Measurements from ENCODE around the gene SHLD2. TPM values are rescaled to one million over a fixed set of nuclear protein-coding genes. Genes with fewer than 3 reads are reported as not detected.

SHLD2 gene
- 20.1 TPM for polyA plus RNA-seq (2013, experiment 1 of 2)
- 20.0 TPM for polyA plus RNA-seq (2013, experiment 2 of 2)

DNA sequence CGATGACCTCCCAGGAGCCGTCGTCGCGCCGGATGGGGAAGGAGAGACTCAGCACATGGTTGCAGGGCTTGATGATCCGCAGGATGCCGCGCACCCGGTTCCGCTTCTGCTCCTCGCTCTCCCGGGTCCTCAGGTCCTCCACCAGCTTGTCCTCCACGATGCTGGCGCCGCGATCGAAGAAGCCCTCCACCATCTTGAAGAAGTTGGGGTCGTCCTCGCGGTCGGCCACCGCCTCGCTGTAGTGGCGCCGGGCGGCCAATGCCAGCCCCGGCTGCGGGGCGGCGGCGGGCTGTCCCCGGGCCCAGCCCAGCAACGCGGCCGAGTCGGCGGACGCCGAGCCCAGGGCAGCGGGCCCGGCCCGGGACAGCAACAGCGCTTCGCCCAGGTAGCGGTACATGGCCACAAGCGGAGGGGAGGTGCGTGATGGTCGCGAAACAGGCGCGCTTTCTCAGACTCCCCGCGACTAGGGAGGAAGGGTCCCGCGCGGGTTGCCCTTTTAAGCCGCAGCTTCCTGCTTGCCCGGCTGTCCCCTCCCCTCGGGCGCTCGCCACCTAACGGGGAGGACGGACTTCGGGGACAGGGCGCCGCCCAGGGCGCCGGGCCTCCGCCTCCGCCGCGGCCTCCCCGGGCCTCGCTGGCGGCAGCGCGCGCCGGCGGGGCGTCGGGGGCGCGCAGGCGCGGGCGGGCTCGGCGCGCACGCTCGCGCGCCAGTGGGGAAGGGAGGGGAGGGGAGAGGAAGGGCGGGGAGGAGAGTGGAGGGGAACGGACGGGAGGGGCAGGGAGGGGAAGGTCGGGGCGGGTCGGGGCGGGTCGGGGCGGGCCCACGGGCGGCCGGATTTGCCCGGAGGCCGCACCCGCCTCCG, at the start of gene SHLD2, which contains the start of gene GLUD1:
Gene SHLD2, plus strand, starts transcription at position 834 of the 863 bp plus-strand sequence. CDS start 56,149 bp downstream, outside the sequence.
Gene GLUD1, minus strand, starts transcription at position 471 of the 863 bp plus-strand sequence. Its CDS starts 74 bp downstream, at position 397.
- Histone ChIP-seq H3K27ac (replicated peaks; ENCODE audit: low read length) (peak within 1 kb of the TSS; percentile 89), H3K4me1 (ENCODE audit: control insufficient read depth in 2 of 2, insufficient read depth in 1 of 2, low read depth in 1 of 2, low read length in 2 of 2) (peaks cover 0 to 20% of the 10 kb centered on the region in 2 donors), H2BK15ac (ENCODE audit: low read length) (peak within 1 kb of the TSS; percentile 94), H3K9me3 (replicated peaks in 1 of 2; ENCODE audit: control insufficient read depth in 2 of 2, insufficient read depth in 1 of 2, low read depth in 1 of 2, low read length in 2 of 2) (peaks cover 0 to 12% of the 10 kb centered on the region in 2 donors), H3K9ac (ENCODE audit: low read depth, low read length, poor library complexity) (peak within 1 kb of the TSS; percentile 98), H3K18ac (ENCODE audit: low read length) (peak within 1 kb of the TSS; percentile 97), H2AK5ac (ENCODE audit: low read depth, low read length) (peak within 1 kb of the TSS; percentile 63), H3K14ac (ENCODE audit: low read length) (peak within 1 kb of the TSS; percentile 84), H3K36me3 (replicated peaks in 1 of 2; ENCODE audit: control insufficient read depth in 2 of 2, insufficient read depth in 2 of 2, low read length in 2 of 2) (peaks cover 0 to 43% of the 10 kb centered on the region in 2 donors), H3K79me1 (ENCODE audit: low read depth, low read length) (no peaks in the 10 kb centered on the region), H2BK120ac (ENCODE audit: low read depth, low read length) (peak within 1 kb of the TSS; percentile 94), H3K27me3 (ENCODE audit: control insufficient read depth in 3 of 3, insufficient read depth in 3 of 3, low read depth in 1 of 3, low read length in 3 of 3) (no peaks in the 10 kb centered on the region), H3K4ac (ENCODE audit: low read length) (no peak within 1 kb of the TSS), H3K4me2 (ENCODE audit: insufficient read depth, low read length, poor library complexity, severe bottlenecking) (peak within 1 kb of the TSS; percentile 93), H2AFZ (ENCODE audit: low read length) (peak within 1 kb of the TSS; percentile 96), H4K91ac (ENCODE audit: low read depth, low read length, poor library complexity) (peak within 1 kb of the TSS; percentile 64), H3K23ac (ENCODE audit: low read depth, low read length, poor library complexity) (peak within 1 kb of the TSS; percentile 97), H3K4me3 (ENCODE audit: low read length in 2 of 2) (peak within 1 kb of the TSS; percentile 76 to 98), H2BK5ac (ENCODE audit: low read length) (peak within 1 kb of the TSS; percentile 90), H4K8ac (ENCODE audit: low read depth, low read length) (peak within 1 kb of the TSS; percentile 92), H2BK12ac (ENCODE audit: low read length) (peak within 1 kb of the TSS; percentile 75)
- no CpG with 5 or more reads among the region's 111 CpGs for WGBS, 2 donors (ENCODE audit: extremely low coverage in 2 of 2, insufficient read length in 2 of 2, insufficient replicate concordance in 1 of 2)
- peak; percentile 88 for DNase-seq (ENCODE audit: low spot score)

DNA sequence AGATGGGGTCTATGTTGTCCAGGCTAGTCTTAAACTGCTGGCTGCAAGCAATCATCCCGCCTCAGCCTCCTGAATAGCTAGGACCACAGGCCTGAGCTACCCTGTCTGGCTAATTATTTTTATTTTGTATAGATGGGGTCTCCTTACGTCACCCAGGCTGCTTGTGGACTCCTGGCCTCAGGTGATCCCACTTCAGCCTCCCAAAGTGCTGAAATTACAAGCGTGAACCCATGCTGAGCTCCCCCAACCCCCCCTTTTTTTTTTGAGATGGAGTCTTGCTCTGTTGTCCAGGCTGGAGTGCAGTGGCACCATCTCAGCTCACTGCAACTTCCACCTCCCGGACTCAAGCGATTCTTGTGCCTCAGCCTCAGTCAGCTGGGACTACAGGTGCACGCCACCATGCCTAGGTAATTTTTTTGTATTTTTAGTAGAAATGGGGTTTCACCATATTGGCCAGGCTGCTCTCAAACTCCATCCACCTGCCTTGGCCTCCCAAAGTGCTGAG, 49.5 kb upstream of the SHLD2 start:
- Histone ChIP-seq H2BK5ac (ENCODE audit: low read length) (no peak overlapping the region), H3K9ac (ENCODE audit: low read depth, low read length, poor library complexity) (no peak overlapping the region), H3K23ac (ENCODE audit: low read depth, low read length, poor library complexity) (no peak overlapping the region), H3K4me2 (ENCODE audit: insufficient read depth, low read length, poor library complexity, severe bottlenecking) (no peak overlapping the region), H3K18ac (ENCODE audit: low read length) (no peak overlapping the region), H4K91ac (ENCODE audit: low read depth, low read length, poor library complexity) (no peak overlapping the region), H2BK15ac (ENCODE audit: low read length) (no peak overlapping the region), H2AK5ac (ENCODE audit: low read depth, low read length) (no peak overlapping the region), H3K9me3 (replicated peaks in 1 of 2; ENCODE audit: control insufficient read depth in 2 of 2, insufficient read depth in 1 of 2, low read depth in 1 of 2, low read length in 2 of 2) (no peaks in the 10 kb centered on the region), H3K4me3 (ENCODE audit: low read length in 2 of 2) (no peak overlapping the region), H3K14ac (ENCODE audit: low read length) (no peak overlapping the region), H3K79me1 (ENCODE audit: low read depth, low read length) (no peaks in the 10 kb centered on the region), H2AFZ (ENCODE audit: low read length) (no peak overlapping the region), H3K27me3 (ENCODE audit: control insufficient read depth in 3 of 3, insufficient read depth in 3 of 3, low read depth in 1 of 3, low read length in 3 of 3) (no peaks in the 10 kb centered on the region), H3K36me3 (replicated peaks in 1 of 2; ENCODE audit: control insufficient read depth in 2 of 2, insufficient read depth in 2 of 2, low read length in 2 of 2) (peaks cover 2 to 44% of the 10 kb centered on the region in 2 donors), H3K4ac (ENCODE audit: low read length) (no peak overlapping the region), H4K8ac (ENCODE audit: low read depth, low read length) (no peak overlapping the region), H2BK120ac (ENCODE audit: low read depth, low read length) (no peak overlapping the region), H3K27ac (replicated peaks; ENCODE audit: low read length) (no peak overlapping the region), H3K4me1 (ENCODE audit: control insufficient read depth in 2 of 2, insufficient read depth in 1 of 2, low read depth in 1 of 2, low read length in 2 of 2) (no peaks in the 10 kb centered on the region), H2BK12ac (ENCODE audit: low read length) (no peak overlapping the region)
- no peak for DNase-seq (ENCODE audit: low spot score)
- WGBS, 2 donors (ENCODE audit: extremely low coverage in 2 of 2, insufficient read length in 2 of 2, insufficient replicate concordance in 1 of 2), result no CpG with 5 or more reads among the region's 6 CpGs

DNA sequence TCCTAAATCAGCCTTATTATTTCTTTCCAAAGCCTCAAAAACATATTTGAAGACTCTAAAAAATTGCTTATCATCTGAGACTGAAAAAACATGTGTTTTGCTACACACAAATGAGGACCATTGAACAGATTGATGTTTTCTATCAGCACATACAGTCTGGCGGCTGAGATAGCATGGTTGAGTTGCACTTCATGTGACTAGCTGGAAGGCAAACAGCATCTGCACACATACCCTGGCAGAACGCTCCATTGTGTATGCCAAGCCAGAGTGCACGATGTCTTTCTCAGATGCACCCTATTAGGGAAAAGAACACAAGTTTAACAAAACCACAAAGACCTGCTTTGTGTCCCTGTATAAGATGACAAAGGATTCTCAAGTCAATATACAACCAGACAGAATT, 41.9 kb upstream of the SHLD2 start:
- Histone ChIP-seq H2BK15ac (ENCODE audit: low read length) (no peak overlapping the region), H3K18ac (ENCODE audit: low read length) (no peak overlapping the region), H4K91ac (ENCODE audit: low read depth, low read length, poor library complexity) (no peak overlapping the region), H4K8ac (ENCODE audit: low read depth, low read length) (no peak overlapping the region), H2BK12ac (ENCODE audit: low read length) (no peak overlapping the region), H3K4me1 (ENCODE audit: control insufficient read depth in 2 of 2, insufficient read depth in 1 of 2, low read depth in 1 of 2, low read length in 2 of 2) (peaks cover 0 to 6% of the 10 kb centered on the region in 2 donors), H3K27me3 (ENCODE audit: control insufficient read depth in 3 of 3, insufficient read depth in 3 of 3, low read depth in 1 of 3, low read length in 3 of 3) (no peaks in the 10 kb centered on the region), H3K36me3 (replicated peaks in 1 of 2; ENCODE audit: control insufficient read depth in 2 of 2, insufficient read depth in 2 of 2, low read length in 2 of 2) (peaks cover 21 to 95% of the 10 kb centered on the region in 2 donors), H2AFZ (ENCODE audit: low read length) (no peak overlapping the region), H2BK5ac (ENCODE audit: low read length) (no peak overlapping the region), H2BK120ac (ENCODE audit: low read depth, low read length) (no peak overlapping the region), H3K4me3 (ENCODE audit: low read length in 2 of 2) (no peak overlapping the region), H3K9ac (ENCODE audit: low read depth, low read length, poor library complexity) (no peak overlapping the region), H3K9me3 (replicated peaks in 1 of 2; ENCODE audit: control insufficient read depth in 2 of 2, insufficient read depth in 1 of 2, low read depth in 1 of 2, low read length in 2 of 2) (peaks cover 0 to 1% of the 10 kb centered on the region in 2 donors), H3K14ac (ENCODE audit: low read length) (no peak overlapping the region), H3K4ac (ENCODE audit: low read length) (no peak overlapping the region), H3K4me2 (ENCODE audit: insufficient read depth, low read length, poor library complexity, severe bottlenecking) (no peak overlapping the region), H3K27ac (replicated peaks; ENCODE audit: low read length) (no peak overlapping the region), H3K79me1 (ENCODE audit: low read depth, low read length) (no peaks in the 10 kb centered on the region), H2AK5ac (ENCODE audit: low read depth, low read length) (no peak overlapping the region), H3K23ac (ENCODE audit: low read depth, low read length, poor library complexity) (no peak overlapping the region)
- no peak for DNase-seq (ENCODE audit: low spot score)
- no CpG with 5 or more reads among the region's 3 CpGs for WGBS, 2 donors (ENCODE audit: extremely low coverage in 2 of 2, insufficient read length in 2 of 2, insufficient replicate concordance in 1 of 2)

GRCh38 chr10:87053577-87054181, 41.3 kb upstream of the SHLD2 start:
- Histone ChIP-seq H2BK15ac (ENCODE audit: low read length) (no peak overlapping the region), H3K4me2 (ENCODE audit: insufficient read depth, low read length, poor library complexity, severe bottlenecking) (no peak overlapping the region), H3K36me3 (replicated peaks in 1 of 2; ENCODE audit: control insufficient read depth in 2 of 2, insufficient read depth in 2 of 2, low read length in 2 of 2) (peaks cover 21 to 97% of the 10 kb centered on the region in 2 donors), H2BK5ac (ENCODE audit: low read length) (no peak overlapping the region), H4K8ac (ENCODE audit: low read depth, low read length) (no peak overlapping the region), H4K91ac (ENCODE audit: low read depth, low read length, poor library complexity) (no peak overlapping the region), H3K9me3 (replicated peaks in 1 of 2; ENCODE audit: control insufficient read depth in 2 of 2, insufficient read depth in 1 of 2, low read depth in 1 of 2, low read length in 2 of 2) (peaks cover 0 to 1% of the 10 kb centered on the region in 2 donors), H2BK12ac (ENCODE audit: low read length) (no peak overlapping the region), H3K27me3 (ENCODE audit: control insufficient read depth in 3 of 3, insufficient read depth in 3 of 3, low read depth in 1 of 3, low read length in 3 of 3) (no peaks in the 10 kb centered on the region), H3K9ac (ENCODE audit: low read depth, low read length, poor library complexity) (no peak overlapping the region), H2AFZ (ENCODE audit: low read length) (no peak overlapping the region), H3K4me3 (ENCODE audit: low read length in 2 of 2) (no peak overlapping the region), H3K23ac (ENCODE audit: low read depth, low read length, poor library complexity) (no peak overlapping the region), H2BK120ac (ENCODE audit: low read depth, low read length) (no peak overlapping the region), H2AK5ac (ENCODE audit: low read depth, low read length) (no peak overlapping the region), H3K18ac (ENCODE audit: low read length) (no peak overlapping the region), H3K14ac (ENCODE audit: low read length) (no peak overlapping the region), H3K27ac (replicated peaks; ENCODE audit: low read length) (no peak overlapping the region), H3K4ac (ENCODE audit: low read length) (no peak overlapping the region), H3K4me1 (ENCODE audit: control insufficient read depth in 2 of 2, insufficient read depth in 1 of 2, low read depth in 1 of 2, low read length in 2 of 2) (peaks cover 0 to 6% of the 10 kb centered on the region in 2 donors), H3K79me1 (ENCODE audit: low read depth, low read length) (no peaks in the 10 kb centered on the region)
- no CpG with 5 or more reads among the region's 7 CpGs for WGBS, 2 donors (ENCODE audit: extremely low coverage in 2 of 2, insufficient read length in 2 of 2, insufficient replicate concordance in 1 of 2)
- no peak for DNase-seq (ENCODE audit: low spot score)

Measured in neuronal stem cell (in vitro differentiated cells).